AG04450 (cell line): ENCODE measurements around the gene CARD18. TPM values are rescaled to one million over a fixed set of nuclear protein-coding genes. Genes with fewer than 3 reads are reported as not detected.

ENCODE experiments used
- CTCF ChIA-PET: fragments of 300-600, 350-600 bp; formaldehyde crosslinking; extraction: SDS; loops from one replicate; lab custom pipeline; 2022; ENCODE audit warnings: antibody characterized with exemption, inconsistent platforms; lab: Charles Lee
- POLR2A ChIA-PET: fragments of 350-600 bp; formaldehyde crosslinking; extraction: SDS; loops from one replicate; lab custom pipeline; 2021; ENCODE audit warnings: antibody characterized with exemption, inconsistent platforms; lab: Yijun Ruan, JAX
- DNase-seq: peaks from one replicate; pipeline ENCODE4 v3.0.0-alpha.2; 2011; ENCODE audit warnings: low read depth, low spot score
- H3K27ac ChIP-seq: one replicate; pipeline ENCODE4 v1.5.1; 2012; ENCODE audit warnings: low read depth, low read length, control low read depth
- H3K27me3 ChIP-seq: one replicate; pipeline ENCODE4 v1.6.0; 2012; ENCODE audit warnings: low read length; ENCODE audit not compliant: control insufficient read depth, insufficient read depth
- H3K4me3 ChIP-seq: 2 replicates; pipeline ENCODE4 v1.5.1; 2011; ENCODE audit warnings: mild to moderate bottlenecking, low read depth, low read length, control low read depth
- H3K9me3 ChIP-seq: 2 replicates; pipeline ENCODE4 v1.5.1; 2012; ENCODE audit warnings: low read length; ENCODE audit not compliant: control insufficient read depth, insufficient read depth
- polyA plus RNA-seq: library from polyadenylated mRNA; depleted of rRNA; stranded (reverse); fragments of >200 nt; gene quantifications from 2 replicates; pipeline ENCODE4 v1.2.3, GENCODE V29; 2011
- TF ChIP-seq, protein P1 (sequence below): IDR thresholded peaks from 2 replicates; pipeline ENCODE4 v1.5.1; 2011; ENCODE audit warnings: low read depth, low read length, control low read depth, inconsistent platforms

Gene CARD18
- polyA plus RNA-seq, 1 experiment = not detected

DNA sequence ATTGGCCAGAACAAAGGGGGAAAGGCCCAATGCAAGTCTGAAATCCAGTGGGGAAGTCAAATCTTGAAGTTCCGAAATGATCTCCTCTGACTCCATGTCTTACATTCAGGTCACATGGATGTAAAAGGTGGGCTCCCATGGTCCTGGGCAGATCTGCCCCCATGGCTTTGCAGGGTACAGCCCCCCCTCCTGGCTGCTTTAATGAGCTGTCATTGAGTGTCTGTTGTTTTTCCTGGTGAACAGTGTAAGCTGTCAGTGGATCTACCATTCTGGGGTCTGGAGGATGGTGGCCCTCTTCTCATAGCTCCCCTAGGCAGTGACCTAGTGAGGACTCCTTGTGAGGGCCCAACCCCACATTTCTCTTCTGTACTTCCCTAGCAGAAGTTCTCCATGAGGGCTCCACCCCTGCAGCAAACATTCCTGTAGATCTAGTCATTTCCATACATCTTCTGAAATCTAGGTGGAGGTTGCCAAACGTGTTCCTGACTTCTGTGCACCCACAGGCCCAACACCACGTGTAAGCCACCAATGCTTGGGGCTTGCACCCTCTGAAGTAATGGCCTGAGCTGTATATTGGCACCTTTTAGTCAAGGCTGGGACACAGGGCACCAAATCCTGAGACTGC, 9.3 kb downstream of the CARD18 start:
- TF ChIP-seq, protein P1, sequence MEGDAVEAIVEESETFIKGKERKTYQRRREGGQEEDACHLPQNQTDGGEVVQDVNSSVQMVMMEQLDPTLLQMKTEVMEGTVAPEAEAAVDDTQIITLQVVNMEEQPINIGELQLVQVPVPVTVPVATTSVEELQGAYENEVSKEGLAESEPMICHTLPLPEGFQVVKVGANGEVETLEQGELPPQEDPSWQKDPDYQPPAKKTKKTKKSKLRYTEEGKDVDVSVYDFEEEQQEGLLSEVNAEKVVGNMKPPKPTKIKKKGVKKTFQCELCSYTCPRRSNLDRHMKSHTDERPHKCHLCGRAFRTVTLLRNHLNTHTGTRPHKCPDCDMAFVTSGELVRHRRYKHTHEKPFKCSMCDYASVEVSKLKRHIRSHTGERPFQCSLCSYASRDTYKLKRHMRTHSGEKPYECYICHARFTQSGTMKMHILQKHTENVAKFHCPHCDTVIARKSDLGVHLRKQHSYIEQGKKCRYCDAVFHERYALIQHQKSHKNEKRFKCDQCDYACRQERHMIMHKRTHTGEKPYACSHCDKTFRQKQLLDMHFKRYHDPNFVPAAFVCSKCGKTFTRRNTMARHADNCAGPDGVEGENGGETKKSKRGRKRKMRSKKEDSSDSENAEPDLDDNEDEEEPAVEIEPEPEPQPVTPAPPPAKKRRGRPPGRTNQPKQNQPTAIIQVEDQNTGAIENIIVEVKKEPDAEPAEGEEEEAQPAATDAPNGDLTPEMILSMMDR = no peak
- POLR2A ChIA-PET = no interaction called here

DNA sequence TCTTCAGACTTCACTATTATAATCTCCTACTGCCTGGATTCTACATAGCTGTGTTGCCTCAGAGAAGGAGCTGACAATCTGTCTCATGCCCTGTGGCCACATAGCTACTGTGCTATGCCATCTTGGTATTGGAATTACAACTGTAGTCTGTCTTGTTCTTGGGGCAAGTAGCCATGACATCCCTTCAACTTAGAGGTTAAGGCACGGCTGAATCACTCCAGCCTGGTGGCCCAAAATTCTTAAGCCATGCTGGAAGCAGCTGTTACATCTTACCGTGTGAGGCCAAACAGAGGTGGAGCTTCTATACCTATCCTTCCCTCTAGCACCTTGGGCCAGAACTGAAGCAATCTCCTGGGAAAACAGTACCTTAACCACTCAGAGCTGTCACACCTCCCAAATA, 14.8 kb downstream of the CARD18 start:
- no peaks in the 10 kb centered on the region for H3K9me3 ChIP-seq
- no peaks in the 10 kb centered on the region for H3K27me3 ChIP-seq
- ChIA-PET POLR2A (no interaction called here), CTCF (no interaction called here)
- H3K4me3 ChIP-seq = no peak overlapping the region
- H3K27ac ChIP-seq = no peak overlapping the region
- DNase-seq = no peak
- TF ChIP-seq, protein P1 = no peak

More for the DNA sequence above, 9.3 kb downstream of the CARD18 start:
- CTCF ChIA-PET = no interaction called here
- Histone ChIP-seq H3K9me3 (peaks cover 7% of the 10 kb centered on the region), H3K27me3 (no peaks in the 10 kb centered on the region), H3K27ac (no peak overlapping the region), H3K4me3 (no peak overlapping the region)
- no peak for DNase-seq

DNA sequence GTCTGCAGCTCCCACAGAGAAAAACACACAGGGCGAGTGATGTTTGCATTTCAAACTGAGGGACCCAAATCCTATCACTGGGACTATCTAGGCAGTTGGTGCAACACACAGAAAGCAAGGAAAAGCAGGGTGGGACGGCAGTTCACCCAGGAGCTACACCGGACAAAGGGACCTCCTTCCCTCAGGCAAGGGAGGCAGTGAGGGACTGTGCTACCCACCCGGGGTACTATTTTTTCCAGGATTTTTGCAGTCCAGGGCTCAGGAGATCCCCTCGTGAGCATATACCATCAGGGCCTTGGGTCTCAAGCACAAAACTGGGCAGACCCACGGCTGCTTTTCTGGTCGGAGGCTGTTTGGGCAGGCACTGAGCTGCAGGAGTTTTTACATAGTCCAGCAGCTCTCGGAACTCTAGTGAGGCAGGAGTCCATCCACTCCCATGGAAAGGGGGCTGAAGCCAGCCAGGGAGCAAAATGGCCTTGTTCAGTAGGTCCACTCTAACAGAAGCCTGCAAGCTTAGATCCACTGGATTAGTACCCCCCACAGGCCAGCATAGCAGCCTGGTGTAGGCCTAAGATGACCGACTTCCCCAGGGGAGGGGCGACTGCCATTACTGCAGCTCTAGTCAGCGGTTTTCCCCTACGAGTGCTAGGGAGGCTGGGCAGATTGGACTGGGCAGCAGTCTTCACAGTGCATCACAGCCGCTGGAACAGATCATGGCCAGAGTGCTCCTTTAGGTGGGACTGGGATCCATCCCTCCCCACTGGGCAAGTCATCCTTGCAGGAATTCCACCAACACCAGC, 28.2 kb downstream of the CARD18 start:
- H3K4me3 ChIP-seq = no peak overlapping the region
- no peak for DNase-seq
- H3K27ac ChIP-seq = no peak overlapping the region
- ChIA-PET CTCF (no interaction called here), POLR2A (no interaction called here)
- no peaks in the 10 kb centered on the region for H3K9me3 ChIP-seq
- TF ChIP-seq, protein P1 = no peak
- H3K27me3 ChIP-seq = no peaks in the 10 kb centered on the region

DNA sequence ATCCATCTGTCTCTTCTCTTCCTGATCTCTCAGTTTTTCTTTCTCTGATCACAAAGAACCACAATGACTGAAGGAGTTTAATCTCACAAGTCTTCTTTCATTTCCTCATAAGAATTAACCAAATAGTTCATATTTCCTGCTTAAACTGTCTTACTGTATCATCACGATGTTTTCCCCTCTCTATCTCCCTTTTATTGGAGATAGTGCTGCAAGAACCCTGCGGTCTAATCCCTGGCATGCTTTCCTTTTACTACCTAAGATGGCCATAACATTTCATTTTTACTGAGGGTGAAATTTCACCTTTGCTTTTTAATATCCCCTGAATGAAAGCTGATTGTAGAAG, 28.9 kb downstream of the CARD18 start:
- no peak overlapping the region for H3K4me3 ChIP-seq
- TF ChIP-seq, protein P1 = no peak
- ChIA-PET POLR2A (no interaction called here), CTCF (no interaction called here)
- H3K9me3 ChIP-seq = no peaks in the 10 kb centered on the region
- H3K27me3 ChIP-seq = no peaks in the 10 kb centered on the region
- no peak overlapping the region for H3K27ac ChIP-seq
- no peak for DNase-seq

DNA sequence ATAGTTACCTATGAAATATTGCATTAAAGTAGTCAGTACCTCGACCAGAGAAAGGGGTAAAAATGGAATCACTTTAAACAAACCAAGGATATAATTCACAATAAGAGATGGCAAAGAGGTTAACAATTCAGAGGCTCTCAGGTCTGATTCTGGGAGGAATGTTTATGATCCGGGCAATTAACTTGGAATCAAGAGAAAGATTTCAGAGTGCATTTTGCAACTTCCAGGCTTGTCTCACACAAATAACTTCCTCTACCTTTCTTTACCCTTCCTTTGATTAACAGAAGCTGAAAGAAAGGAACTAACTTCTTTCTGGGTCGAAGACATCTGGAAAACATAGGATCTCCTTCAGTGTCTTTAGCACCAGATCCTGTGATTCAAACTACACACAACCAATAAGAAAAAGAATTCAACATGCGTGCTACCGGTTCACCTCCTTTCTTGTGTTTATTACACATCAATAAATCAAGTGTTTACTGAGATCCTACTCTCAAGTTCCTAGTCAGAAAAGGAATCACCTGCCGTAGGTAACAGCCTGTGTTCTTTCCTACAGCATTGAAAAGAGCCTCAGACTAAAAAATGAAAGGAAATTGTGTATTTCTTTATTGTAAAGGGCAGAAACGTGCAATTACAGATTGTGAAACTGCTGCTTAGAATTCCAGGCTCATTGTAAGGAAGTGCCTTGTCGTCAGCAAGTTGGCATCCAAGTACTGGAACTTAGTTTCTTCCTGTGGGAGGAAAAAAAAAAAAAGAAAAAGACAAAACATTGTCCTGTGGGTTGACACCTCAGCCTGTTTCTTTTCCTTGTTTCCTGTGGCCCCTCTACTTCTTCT, 29.5 kb downstream of the CARD18 start:
- Histone ChIP-seq H3K9me3 (no peaks in the 10 kb centered on the region), H3K27ac (no peak overlapping the region), H3K27me3 (no peaks in the 10 kb centered on the region), H3K4me3 (no peak overlapping the region)
- ChIA-PET CTCF (no interaction called here), POLR2A (no interaction called here)
- TF ChIP-seq, protein P1 = no peak
- DNase-seq = no peak
